Liver (tissue), 2 donors: ENCODE results near the gene NSUN2.

Experiments used
- TF ChIP-seq, protein P1 (sequence below): fragments of 150-350 bp; IDR thresholded peaks from 2 replicates; pipeline ENCODE4 v1.5.1; 2017; ENCODE audit warnings: improper control_type of control experiment, low read depth, low read length; ENCODE audit not compliant: missing input control
- TF ChIP-seq, protein P2 (sequence below): IDR thresholded peaks from 2 replicates; pipeline ENCODE4 v1.6.1; 2016; ENCODE audit warnings: antibody characterized with exemption
- TF ChIP-seq, protein P3 (sequence below): IDR thresholded peaks from 2 replicates; pipeline ENCODE4 v1.6.1; 2016; ENCODE audit warnings: antibody characterized with exemption, mild to moderate bottlenecking
- donor health status: healthy.

DNA sequence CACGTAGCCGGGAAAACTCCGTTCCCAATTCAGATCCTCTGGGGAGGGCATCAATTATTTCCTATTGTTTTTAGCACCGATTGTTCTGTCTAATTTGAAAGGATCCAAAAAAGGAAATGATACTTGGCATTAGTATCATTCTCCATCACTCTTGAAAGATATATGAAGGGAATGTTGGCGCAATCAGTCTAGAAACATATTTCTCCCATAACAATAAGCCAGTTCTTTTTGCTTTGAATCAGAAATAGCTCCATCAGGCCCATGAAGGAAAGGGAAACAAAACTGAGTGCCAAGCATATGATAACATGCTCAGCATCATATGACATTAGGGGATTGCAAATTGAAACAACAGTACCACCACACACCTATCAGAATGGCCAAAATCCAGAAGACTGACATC lies 40.2 kb upstream of the NSUN2 start:
- TF ChIP-seq, protein P1, sequence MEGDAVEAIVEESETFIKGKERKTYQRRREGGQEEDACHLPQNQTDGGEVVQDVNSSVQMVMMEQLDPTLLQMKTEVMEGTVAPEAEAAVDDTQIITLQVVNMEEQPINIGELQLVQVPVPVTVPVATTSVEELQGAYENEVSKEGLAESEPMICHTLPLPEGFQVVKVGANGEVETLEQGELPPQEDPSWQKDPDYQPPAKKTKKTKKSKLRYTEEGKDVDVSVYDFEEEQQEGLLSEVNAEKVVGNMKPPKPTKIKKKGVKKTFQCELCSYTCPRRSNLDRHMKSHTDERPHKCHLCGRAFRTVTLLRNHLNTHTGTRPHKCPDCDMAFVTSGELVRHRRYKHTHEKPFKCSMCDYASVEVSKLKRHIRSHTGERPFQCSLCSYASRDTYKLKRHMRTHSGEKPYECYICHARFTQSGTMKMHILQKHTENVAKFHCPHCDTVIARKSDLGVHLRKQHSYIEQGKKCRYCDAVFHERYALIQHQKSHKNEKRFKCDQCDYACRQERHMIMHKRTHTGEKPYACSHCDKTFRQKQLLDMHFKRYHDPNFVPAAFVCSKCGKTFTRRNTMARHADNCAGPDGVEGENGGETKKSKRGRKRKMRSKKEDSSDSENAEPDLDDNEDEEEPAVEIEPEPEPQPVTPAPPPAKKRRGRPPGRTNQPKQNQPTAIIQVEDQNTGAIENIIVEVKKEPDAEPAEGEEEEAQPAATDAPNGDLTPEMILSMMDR: no peak
- TF ChIP-seq, protein P2, sequence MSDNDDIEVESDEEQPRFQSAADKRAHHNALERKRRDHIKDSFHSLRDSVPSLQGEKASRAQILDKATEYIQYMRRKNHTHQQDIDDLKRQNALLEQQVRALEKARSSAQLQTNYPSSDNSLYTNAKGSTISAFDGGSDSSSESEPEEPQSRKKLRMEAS: no peak
- TF ChIP-seq, protein P3, sequence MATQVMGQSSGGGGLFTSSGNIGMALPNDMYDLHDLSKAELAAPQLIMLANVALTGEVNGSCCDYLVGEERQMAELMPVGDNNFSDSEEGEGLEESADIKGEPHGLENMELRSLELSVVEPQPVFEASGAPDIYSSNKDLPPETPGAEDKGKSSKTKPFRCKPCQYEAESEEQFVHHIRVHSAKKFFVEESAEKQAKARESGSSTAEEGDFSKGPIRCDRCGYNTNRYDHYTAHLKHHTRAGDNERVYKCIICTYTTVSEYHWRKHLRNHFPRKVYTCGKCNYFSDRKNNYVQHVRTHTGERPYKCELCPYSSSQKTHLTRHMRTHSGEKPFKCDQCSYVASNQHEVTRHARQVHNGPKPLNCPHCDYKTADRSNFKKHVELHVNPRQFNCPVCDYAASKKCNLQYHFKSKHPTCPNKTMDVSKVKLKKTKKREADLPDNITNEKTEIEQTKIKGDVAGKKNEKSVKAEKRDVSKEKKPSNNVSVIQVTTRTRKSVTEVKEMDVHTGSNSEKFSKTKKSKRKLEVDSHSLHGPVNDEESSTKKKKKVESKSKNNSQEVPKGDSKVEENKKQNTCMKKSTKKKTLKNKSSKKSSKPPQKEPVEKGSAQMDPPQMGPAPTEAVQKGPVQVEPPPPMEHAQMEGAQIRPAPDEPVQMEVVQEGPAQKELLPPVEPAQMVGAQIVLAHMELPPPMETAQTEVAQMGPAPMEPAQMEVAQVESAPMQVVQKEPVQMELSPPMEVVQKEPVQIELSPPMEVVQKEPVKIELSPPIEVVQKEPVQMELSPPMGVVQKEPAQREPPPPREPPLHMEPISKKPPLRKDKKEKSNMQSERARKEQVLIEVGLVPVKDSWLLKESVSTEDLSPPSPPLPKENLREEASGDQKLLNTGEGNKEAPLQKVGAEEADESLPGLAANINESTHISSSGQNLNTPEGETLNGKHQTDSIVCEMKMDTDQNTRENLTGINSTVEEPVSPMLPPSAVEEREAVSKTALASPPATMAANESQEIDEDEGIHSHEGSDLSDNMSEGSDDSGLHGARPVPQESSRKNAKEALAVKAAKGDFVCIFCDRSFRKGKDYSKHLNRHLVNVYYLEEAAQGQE: no peak
